Measurements from ENCODE around the gene CCDC87. TPM values are rescaled to one million over a fixed set of nuclear protein-coding genes. Genes with fewer than 3 reads are reported as not detected.

CCDC87 gene
- total RNA-seq, 1 experiment from 2014 or later = 2.0 TPM

GRCh38 chr11:66548774-66549630, 43.9 kb downstream of the CCDC87 start:
- intact Hi-C loops (cut with micrococcal nuclease; ENCODE audit: unreplicated experiment) (no loop called here), in situ Hi-C loops (cut with HindIII; ENCODE audit: low pct_unique_long_range_greater_than_20kb, low sequenced_read_pairs) (no loop called here)
- H3K4me3 ChIP-seq (ENCODE audit: low read depth in 2 of 2, low read length in 2 of 2) = no peak overlapping the region
- no peaks in the 10 kb centered on the region for H3K27me3 ChIP-seq (ENCODE audit: control insufficient read depth, insufficient read depth, low read length)
- no peak for TF ChIP-seq REST (IDR thresholded peaks at IDR 0.05; ENCODE audit: insufficient read depth in 1 of 2, low read depth in 2 of 2, low read length in 1 of 2)
- no peak for TF ChIP-seq TCF7L2 (IDR thresholded peaks at IDR 0.05; ENCODE audit: low read depth, low read length)
- TF ChIP-seq CTCF (IDR thresholded peaks at IDR 0.05) = no peak
- no peak for TF ChIP-seq SIN3A (IDR thresholded peaks at IDR 0.05; ENCODE audit: borderline replicate concordance, insufficient read depth, low read depth, low read length)
- no peak for TF ChIP-seq POLR2AphosphoS5 (IDR thresholded peaks at IDR 0.05; ENCODE audit: low read depth, low read length)
- DNase-seq (ENCODE audit: low read depth, low spot score) = no peak
- BruUV-seq (replicated peaks) = no TSS peak
- H3K36me3 ChIP-seq (ENCODE audit: control insufficient read depth, insufficient read depth, low read length) = no peaks in the 10 kb centered on the region
- H3K9me3 ChIP-seq (ENCODE audit: control insufficient read depth, insufficient read depth, low read depth, low read length) = no peaks in the 10 kb centered on the region
- ChIA-PET POLR2A (interaction anchor here (0.6 kb wide), 1 partner anchor 59 kb away, joined by 9 read pairs; no protein-coding TSS in a partner anchor), CTCF (no interaction called here)
- H3K27ac ChIP-seq (ENCODE audit: low read length) = no peak overlapping the region
- no peak for ATAC-seq
- peaks cover 9% of the 10 kb centered on the region for H3K4me1 ChIP-seq (ENCODE audit: control insufficient read depth, insufficient read depth, low read length)

- CTCF ChIA-PET = no interaction called here
- no peaks in the 10 kb centered on the region for H3K9me3 ChIP-seq (ENCODE audit: control insufficient read depth, insufficient read depth, low read depth, low read length)
- ATAC-seq = no peak
- intact Hi-C loops (cut with micrococcal nuclease; ENCODE audit: unreplicated experiment) = no loop called here
- no peak overlapping the region for H3K4me3 ChIP-seq (ENCODE audit: low read depth in 2 of 2, low read length in 2 of 2)
- TF ChIP-seq POLR2AphosphoS5 (IDR thresholded peaks at IDR 0.05; ENCODE audit: low read depth, low read length) (no peak), REST (IDR thresholded peaks at IDR 0.05; ENCODE audit: insufficient read depth in 1 of 2, low read depth in 2 of 2, low read length in 1 of 2) (no peak), SIN3A (IDR thresholded peaks at IDR 0.05; ENCODE audit: borderline replicate concordance, insufficient read depth, low read depth, low read length) (no peak), CTCF (IDR thresholded peaks at IDR 0.05) (no peak), TCF7L2 (IDR thresholded peaks at IDR 0.05; ENCODE audit: low read depth, low read length) (no peak)
- no peak for DNase-seq (ENCODE audit: low read depth, low spot score)
- H3K4me1 ChIP-seq (ENCODE audit: control insufficient read depth, insufficient read depth, low read length) = peaks cover 9% of the 10 kb centered on the region
- H3K27ac ChIP-seq (ENCODE audit: low read length) = no peak overlapping the region
- BruUV-seq (replicated peaks) = no TSS peak
- H3K36me3 ChIP-seq (ENCODE audit: control insufficient read depth, insufficient read depth, low read length) = no peaks in the 10 kb centered on the region
- in situ Hi-C loops (cut with HindIII; ENCODE audit: low pct_unique_long_range_greater_than_20kb, low sequenced_read_pairs) = no loop called here
- POLR2A ChIA-PET = no interaction called here
- no peaks in the 10 kb centered on the region for H3K27me3 ChIP-seq (ENCODE audit: control insufficient read depth, insufficient read depth, low read length)
Observed at GRCh38 chr11:66548041-66548440, 44.8 kb downstream of the CCDC87 start.

Data from Panc1 (cell line).